ENCODE results near the gene POMGNT1. TPM values are rescaled to one million over a fixed set of nuclear protein-coding genes. Genes with fewer than 3 reads are reported as not detected.

The POMGNT1 gene
- 38.0 to 45.8 TPM (median 41.7 TPM) in 5 replicates for total RNA-seq (2022; extraction: Qiagen RNA extraction)

GRCh38 chr1:46197964-46198811 lies at the start of gene POMGNT1:
POMGNT1 (minus strand) TSS chr1:46198434; CDS start chr1:46197821, 613 bp downstream.

GRCh38 chr1:46247436-46248121 lies 49.3 kb upstream of the POMGNT1 start, which contains the start of gene RAD54L:
RAD54L (plus strand) TSS chr1:46247763; CDS start chr1:46248406, 643 bp downstream.

GRCh38 chr1:46176211-46176865 lies 21.9 kb downstream of the POMGNT1 start, which contains the start of gene P3R3URF:
P3R3URF (minus strand) TSS chr1:46176488; CDS start chr1:46176471, 17 bp downstream.

GRCh38 chr1:46174448-46175231 lies 23.6 kb downstream of the POMGNT1 start, which contains the start of gene TSPAN1:
TSPAN1 (plus strand) TSS chr1:46175087; CDS start chr1:46181108, 6,021 bp downstream.

Other genes starting within 250 kb of the POMGNT1 start
- 1.3 to 2.0 TPM (median 1.5 TPM) in 5 replicates for gene PIK3R3, start 65.8 kb downstream of the POMGNT1 start, total RNA-seq (2022; extraction: Qiagen RNA extraction)
- 1.5 to 3.8 TPM (median 2.6 TPM) in 5 replicates for gene TSPAN1, start 23.3 kb downstream of the POMGNT1 start, total RNA-seq (2022; extraction: Qiagen RNA extraction)
- not detected in 5 replicates for gene P3R3URF, start 21.9 kb downstream of the POMGNT1 start, total RNA-seq (2022; extraction: Qiagen RNA extraction)
- not detected in 5 replicates for gene LURAP1, start 4.9 kb upstream of the POMGNT1 start, total RNA-seq (2022; extraction: Qiagen RNA extraction)
- gene RAD54L, start 49.3 kb upstream of the POMGNT1 start, total RNA-seq (2022; extraction: Qiagen RNA extraction) = 9.5 to 11.5 TPM (median 11.1 TPM) in 5 replicates
- gene LRRC41, start 105.2 kb upstream of the POMGNT1 start, total RNA-seq (2022; extraction: Qiagen RNA extraction) = 36.6 to 42.8 TPM (median 41.8 TPM) in 5 replicates
- gene UQCRH, start 105.3 kb upstream of the POMGNT1 start, total RNA-seq (2022; extraction: Qiagen RNA extraction) = 383 to 522 TPM (median 404 TPM) in 5 replicates
- 11.1 to 14.3 TPM (median 12.9 TPM) in 5 replicates for gene NSUN4, start 142.4 kb upstream of the POMGNT1 start, total RNA-seq (2022; extraction: Qiagen RNA extraction)
- 0.46 to 1.1 TPM (median 0.62 TPM) in 5 replicates for gene FAAH, start 195.9 kb upstream of the POMGNT1 start, total RNA-seq (2022; extraction: Qiagen RNA extraction)

Measured in A549 treated with AZD2906 at 1 μM for 4 hours (cell line).